H1 (cell line): ENCODE data around the gene PFDN6. TPM values are rescaled to one million over a fixed set of nuclear protein-coding genes. Genes with fewer than 3 reads are reported as not detected.

Experiments used
- BACH1 ChIP-seq: IDR thresholded peaks from 2 replicates; pipeline ENCODE4 v1.6.1; 2012; ENCODE audit warnings: low read length, improper control_type of control experiment
- CREB1 ChIP-seq: IDR thresholded peaks from 2 replicates; pipeline ENCODE4 v1.6.1; 2012; ENCODE audit warnings: inconsistent platforms
- HDAC2 ChIP-seq, 2 experiments: fragments of 300-600 bp in 1 of 2; sonication (generic) in 1 of 2; IDR thresholded peaks; 2 replicates each; pipeline ENCODE4 v1.6.1; 2011 to 2012; ENCODE audit warnings: low read depth in 2 of 2, low read length in 2 of 2, mild to moderate bottlenecking in 2 of 2, moderate library complexity in 2 of 2, borderline replicate concordance in 1 of 2, inconsistent platforms in 1 of 2
- KDM1A ChIP-seq: fragments of 200-600, 300-600 bp; sonication (generic); IDR thresholded peaks from 2 replicates; pipeline ENCODE4 v1.7.1; 2016; ENCODE audit warnings: mild to moderate bottlenecking, low read length, borderline replicate concordance
- KDM4A ChIP-seq: IDR thresholded peaks from one replicate; pipeline ENCODE4 v1.7.1; 2012; ENCODE audit warnings: low read depth, mild to moderate bottlenecking, moderate library complexity, low read length, inconsistent platforms; ENCODE audit not compliant: severe bottlenecking
- KDM5A ChIP-seq: fragments of 200-600 bp; IDR thresholded peaks from 2 replicates; pipeline ENCODE4 v1.7.1; 2012; ENCODE audit warnings: mild to moderate bottlenecking, low read length, inconsistent platforms, mixed read lengths
- MAX ChIP-seq: IDR thresholded peaks from 2 replicates; pipeline ENCODE4 v1.6.1; 2012; ENCODE audit warnings: inconsistent platforms
- POLR2A ChIP-seq, 2 experiments: IDR thresholded peaks; 1 replicate in 1 of 2; 2 replicates in 1 of 2; pipeline ENCODE4 v1.6.1; 2011; ENCODE audit warnings: low read depth in 2 of 2, low read length in 2 of 2, mild to moderate bottlenecking in 2 of 2; ENCODE audit errors: control extremely low read depth in 1 of 2
- RBBP5 ChIP-seq: IDR thresholded peaks from 2 replicates; pipeline ENCODE4 v1.7.1; 2012; ENCODE audit warnings: low read depth, mild to moderate bottlenecking, inconsistent platforms, low read length, moderate library complexity, borderline replicate concordance
- RFX5 ChIP-seq: IDR thresholded peaks from 2 replicates; pipeline ENCODE4 v1.6.1; 2011; ENCODE audit warnings: low read depth, low read length, improper control_type of control experiment, borderline replicate concordance
- SIN3A ChIP-seq, 2 experiments: IDR thresholded peaks in 1 of 2; conservative IDR thresholded peaks in 1 of 2; 2 replicates each; pipeline ENCODE4 v1.6.1; 2011 to 2012; ENCODE audit warnings: low read length in 2 of 2, improper control_type of control experiment in 1 of 2, low read depth in 1 of 2, mild to moderate bottlenecking in 1 of 2
- SUZ12 ChIP-seq: fragments of 200-600 bp; sonication (generic); IDR thresholded peaks from 2 replicates; pipeline ENCODE4 v1.6.1; 2012; ENCODE audit warnings: mild to moderate bottlenecking, inconsistent platforms, low read length, moderate library complexity, mixed read lengths
- TBP ChIP-seq: IDR thresholded peaks from 2 replicates; pipeline ENCODE4 v1.6.1; 2011; ENCODE audit warnings: low read depth, low read length, improper control_type of control experiment
- TEAD4 ChIP-seq: IDR thresholded peaks from 2 replicates; pipeline ENCODE4 v1.6.1; 2012; ENCODE audit warnings: low read depth, low read length, inconsistent platforms, mixed read lengths
- polyA plus RNA-seq, 7 experiments: library from polyadenylated mRNA; depleted of rRNA in 3 of 7; stranded (reverse) in 5 of 7; unstranded in 2 of 7; fragments of >200 nt in 5 of 7; fragments of 200-250 nt in 2 of 7; gene quantifications; 1 replicate in 5 of 7; 2 replicates in 1 of 7; 4 replicates in 1 of 7; pipeline versions ENCODE4 v1.2.1 to v1.2.3, GENCODE V29; 2011 to 2013; ENCODE audit warnings: missing spikeins in 2 of 7, mixed read lengths in 2 of 7
- total RNA-seq: library from RNA; stranded (reverse); fragmentation: NEBNext Ultra II Directional; extraction: Animal tissue kit (Norgen Biotek cat#: 25700); gene quantifications from 2 replicates; pipeline ENCODE4 v1.2.1, GENCODE V29; 2021

PFDN6 gene
- total and polyA plus RNA-seq, 2 of the 8 experiments (the other 6 are each of a cell fraction or from before 2014, with no cell fraction given), result 32.0 to 95.7 TPM

DNA sequence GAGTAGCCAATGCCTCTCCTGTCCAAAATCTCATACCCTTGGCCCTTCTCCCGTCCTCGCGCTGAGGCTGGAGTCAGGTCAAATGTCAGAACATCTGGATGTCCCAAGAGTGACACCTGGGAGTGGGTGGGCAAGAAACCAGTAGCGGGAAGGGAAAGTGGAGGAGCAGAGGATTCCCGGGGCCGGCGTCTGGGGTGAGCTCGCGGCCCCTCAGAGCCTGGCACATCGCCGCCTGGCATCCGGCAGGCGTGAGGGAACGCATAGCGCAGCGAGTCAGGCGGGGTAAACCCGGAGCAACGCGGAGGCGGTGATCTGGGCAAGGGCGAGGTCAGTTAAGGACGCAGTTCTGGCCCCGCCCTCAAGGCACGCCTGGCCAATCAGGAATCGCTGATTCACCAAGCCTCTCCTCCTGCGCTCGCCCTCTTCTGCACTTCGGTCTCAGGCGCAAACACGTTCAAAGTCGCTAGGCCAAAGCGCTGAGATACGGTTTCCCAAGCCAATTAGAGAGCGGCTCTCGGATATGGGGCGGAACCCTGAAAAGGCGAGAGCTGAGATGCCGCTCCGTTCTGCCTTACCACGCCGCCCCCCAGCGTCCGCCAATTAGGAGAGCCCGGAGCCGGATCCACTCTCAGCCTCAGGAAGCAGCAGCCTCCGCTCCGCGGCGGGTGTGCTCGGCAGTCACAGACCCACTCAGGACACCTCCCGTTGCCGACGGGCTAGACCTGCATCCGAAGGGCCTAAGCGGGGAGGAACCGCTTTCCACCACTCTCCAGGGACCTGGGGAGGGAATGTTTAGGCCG is 40.3 kb upstream of the PFDN6 start (continued):
- TF ChIP-seq HDAC2 (IDR thresholded peaks at IDR 0.05; ENCODE audit: borderline replicate concordance in 1 of 2, low read depth in 2 of 2, low read length in 2 of 2), result no peak
- peak; percentile 3; the same call in 1 of the 2 replicates for TF ChIP-seq SUZ12
- TF ChIP-seq TEAD4, result 0 out of 2 replicates have a peak, but pooled peaks have one; percentile 20
- peak; percentile 46; the same call in 1 of the 2 replicates for TF ChIP-seq MAX
- TF ChIP-seq CREB1, result peak; percentile 57; the same call in 1 of the 2 replicates
- TF ChIP-seq POLR2A (IDR thresholded peaks at IDR 0.05; ENCODE audit: control extremely low read depth in 1 of 2, low read depth in 2 of 2, low read length in 2 of 2), result peak in 1 of 2 experiments; percentile 70; a peak in 2 of 3 replicates
- TF ChIP-seq TBP, result peak; percentile 49
- peak; percentile 77 for TF ChIP-seq KDM4A
- TF ChIP-seq SIN3A (conservative IDR thresholded peaks at IDR 0.05 in 1 of 2, IDR thresholded peaks at IDR 0.05 in 1 of 2; ENCODE audit: low read depth in 1 of 2, low read length in 2 of 2), result peak in 1 of 2 experiments; percentile 70; a peak in 2 of 4 replicates
- no peak for TF ChIP-seq KDM5A
- TF ChIP-seq RFX5, result peak; percentile 46; the same call in 1 of the 2 replicates
- TF ChIP-seq BACH1, result 0 out of 2 replicates have a peak, but pooled peaks have one; percentile 16
- no peak for TF ChIP-seq RBBP5
- TF ChIP-seq KDM1A, result no peak
